Brain microvascular endothelial cell (primary cell): ENCODE results near the gene PHF1.

Experiments
- DNase-seq: peaks from one replicate; pipeline ENCODE4 v3.0.0-alpha.2; 2020
- H3K27ac ChIP-seq: fragments of 250-450 bp; sonication (Bioruptor Pico); 2 replicates; pipeline ENCODE4 v1.5.1; 2020; ENCODE audit warnings: mild to moderate bottlenecking, moderate library complexity
- H3K27me3 ChIP-seq: fragments of 250-450 bp; sonication (Bioruptor Pico); replicated peaks from 2 replicates; pipeline ENCODE4 v1.5.1; 2020; ENCODE audit warnings: mild to moderate bottlenecking
- H3K36me3 ChIP-seq: fragments of 250-450 bp; sonication (Bioruptor Pico); replicated peaks from 2 replicates; pipeline ENCODE4 v1.5.1; 2020; ENCODE audit warnings: mild to moderate bottlenecking
- H3K4me3 ChIP-seq: 2 replicates; pipeline ENCODE4 v1.5.1; 2011; ENCODE audit warnings: low read depth, mild to moderate bottlenecking, control low read depth, low read length, moderate library complexity
- CTCF ChIP-seq: IDR thresholded peaks from 2 replicates; pipeline ENCODE4 v1.5.1; 2011; ENCODE audit warnings: low read depth, mild to moderate bottlenecking, moderate library complexity, low read length, control low read depth, inconsistent platforms; ENCODE audit errors: missing control alignments
- in situ Hi-C: cut with HindIII; loops from 2 replicates; pipeline ENCODE4 v1.10.0; 2017; ENCODE audit warnings: low sequenced_read_pairs, low pct_ligation_motif_present

Gene PHF1

GRCh38 chr6:33440649-33441309 is 30.0 kb downstream of the PHF1 start:
- DNase-seq = no peak
- in situ Hi-C loops = no loop called here
- Histone ChIP-seq H3K27me3 (no peaks in the 10 kb centered on the region), H3K4me3 (no peak overlapping the region), H3K27ac (no peak overlapping the region), H3K36me3 (peaks cover 41% of the 10 kb centered on the region)
- no peak for TF ChIP-seq CTCF

- H3K27me3 ChIP-seq = no peaks in the 10 kb centered on the region
- no peak overlapping the region for H3K27ac ChIP-seq
- H3K4me3 ChIP-seq = no peak overlapping the region
- H3K36me3 ChIP-seq = peaks cover 38% of the 10 kb centered on the region
- no peak for TF ChIP-seq CTCF
- in situ Hi-C loops = no loop called here
- DNase-seq = no peak
Observed at GRCh38 chr6:33441457-33441856, 30.6 kb downstream of the PHF1 start.

- no peak for DNase-seq
- H3K27me3 ChIP-seq = no peaks in the 10 kb centered on the region
- no peak for TF ChIP-seq CTCF
- in situ Hi-C loops = no loop called here
- peaks cover 31% of the 10 kb centered on the region for H3K36me3 ChIP-seq
- no peak overlapping the region for H3K27ac ChIP-seq
- no peak overlapping the region for H3K4me3 ChIP-seq
Observed at GRCh38 chr6:33442283-33442682, 31.5 kb downstream of the PHF1 start.

- no peak overlapping the region for H3K27ac ChIP-seq
- no peak overlapping the region for H3K4me3 ChIP-seq
- TF ChIP-seq CTCF = no peak
- H3K36me3 ChIP-seq = peaks cover 27% of the 10 kb centered on the region
- DNase-seq = no peak
- H3K27me3 ChIP-seq = no peaks in the 10 kb centered on the region
- in situ Hi-C loops = no loop called here
Observed at GRCh38 chr6:33443025-33443424, 32.2 kb downstream of the PHF1 start.

- Histone ChIP-seq H3K4me3 (no peak overlapping the region), H3K27ac (no peak overlapping the region), H3K36me3 (peaks cover 22% of the 10 kb centered on the region), H3K27me3 (no peaks in the 10 kb centered on the region)
- in situ Hi-C loops = no loop called here
- TF ChIP-seq CTCF = no peak
- no peak for DNase-seq
Observed at GRCh38 chr6:33443619-33444504, 33.0 kb downstream of the PHF1 start.
